Thyroid gland (tissue), 4 donors: ENCODE data around the gene SCAMP1. TPM values are rescaled to one million over a fixed set of nuclear protein-coding genes. Genes with fewer than 3 reads are reported as not detected.

ENCODE experiments used
- DNase-seq, 2 donors: peaks; one replicate each; pipeline ENCODE4 v3.0.0-alpha.2; 2019
- H3K27ac ChIP-seq, 3 donors: fragments of 200-600 bp; sonication (generic); 1 replicate in 2 of 3; 2 replicates in 1 of 3; pipeline ENCODE4 v1.5.1; 2016 to 2019; ENCODE audit warnings: mild to moderate bottlenecking in 1 of 3, moderate library complexity in 1 of 3
- H3K27me3 ChIP-seq: fragments of 200-600 bp; sonication (generic); one replicate; pipeline ENCODE4 v1.5.1; 2019
- H3K36me3 ChIP-seq, 2 donors: fragments of 200-600 bp; sonication (generic); one replicate each; pipeline ENCODE4 v1.5.1; 2016 to 2019
- H3K4me1 ChIP-seq, 2 donors: fragments of 200-600 bp; sonication (generic); one replicate each; pipeline ENCODE4 v1.5.1; 2017 to 2019
- H3K4me3 ChIP-seq, 3 donors: fragments of 200-600 bp; sonication (generic); replicated peaks in 1 of 3; 1 replicate in 2 of 3; 2 replicates in 1 of 3; pipeline ENCODE4 v1.5.1; 2016; ENCODE audit warnings: mild to moderate bottlenecking in 1 of 3
- H3K9me3 ChIP-seq: fragments of 200-600 bp; sonication (generic); one replicate; pipeline ENCODE4 v1.5.1; 2017
- POLR2A ChIP-seq, 2 donors: fragments of 450-650 bp; IDR thresholded peaks; one replicate each; pipeline ENCODE4 v1.6.1; 2017; ENCODE audit warnings: antibody characterized with exemption in 2 of 2, mild to moderate bottlenecking in 2 of 2, moderate library complexity in 1 of 2
- WGBS, 2 donors: methylation state at CpG; one replicate each; pipeline ENCODE4 v1.1.5; 2017; 5-methylcytosine and 5-hydroxymethylcytosine counted together
- intact Hi-C: fragments of 100-400 bp; cut with DNase I; formaldehyde crosslinking; loops from one replicate; pipeline ENCODE4 v1.15.1; 2023
- total RNA-seq, 4 donors: library from RNA; depleted of rRNA; stranded (reverse); fragments of >200 nt; gene quantifications; one replicate each; pipeline ENCODE4 v1.2.3, GENCODE V29; 2016
- TF ChIP-seq, protein P1 (sequence below), 6 experiments: fragments of 200-600 bp in 3 of 6; fragments of 450-650 bp in 3 of 6; sonication (generic) in 3 of 6; IDR thresholded peaks; one replicate each; pipeline ENCODE4 v1.5.1; 2016 to 2019; ENCODE audit warnings: antibody characterized with exemption in 6 of 6, mild to moderate bottlenecking in 2 of 6, inconsistent platforms in 1 of 6, moderate library complexity in 1 of 6

The SCAMP1 gene
- total RNA-seq, 4 donors from 2014 or later: 45.0 to 56.1 (median 49.9) TPM

DNA sequence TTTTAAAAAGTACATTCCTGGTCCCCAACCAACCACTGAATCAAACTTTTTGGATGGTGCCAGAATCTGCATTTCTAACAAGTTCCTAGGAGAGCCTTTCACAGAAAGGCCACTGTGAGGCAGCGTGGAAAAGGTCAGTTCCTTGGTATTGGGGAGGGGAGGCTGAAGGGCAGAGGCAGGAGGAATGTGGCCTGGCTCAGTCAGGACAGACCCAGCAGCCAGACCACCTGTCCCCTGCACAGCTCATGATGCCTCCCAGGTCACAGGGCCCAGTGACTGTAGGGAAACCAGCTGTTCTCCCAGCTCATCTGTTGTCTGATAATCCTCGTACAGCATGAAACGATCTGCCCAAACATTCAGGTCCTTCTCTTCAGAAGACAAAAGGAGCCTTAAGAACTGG, 155.3 kb downstream of the SCAMP1 start:
- H3K36me3 ChIP-seq: no peaks in the 10 kb centered on the region
- H3K27me3 ChIP-seq: no peaks in the 10 kb centered on the region
- no peak overlapping the region for H3K27ac ChIP-seq
- intact Hi-C loops: no loop called here
- DNase-seq: no peak
- 94 to 98% methylated on average over 3 of the region's 3 CpGs for WGBS, 2 donors
- TF ChIP-seq, protein P1, sequence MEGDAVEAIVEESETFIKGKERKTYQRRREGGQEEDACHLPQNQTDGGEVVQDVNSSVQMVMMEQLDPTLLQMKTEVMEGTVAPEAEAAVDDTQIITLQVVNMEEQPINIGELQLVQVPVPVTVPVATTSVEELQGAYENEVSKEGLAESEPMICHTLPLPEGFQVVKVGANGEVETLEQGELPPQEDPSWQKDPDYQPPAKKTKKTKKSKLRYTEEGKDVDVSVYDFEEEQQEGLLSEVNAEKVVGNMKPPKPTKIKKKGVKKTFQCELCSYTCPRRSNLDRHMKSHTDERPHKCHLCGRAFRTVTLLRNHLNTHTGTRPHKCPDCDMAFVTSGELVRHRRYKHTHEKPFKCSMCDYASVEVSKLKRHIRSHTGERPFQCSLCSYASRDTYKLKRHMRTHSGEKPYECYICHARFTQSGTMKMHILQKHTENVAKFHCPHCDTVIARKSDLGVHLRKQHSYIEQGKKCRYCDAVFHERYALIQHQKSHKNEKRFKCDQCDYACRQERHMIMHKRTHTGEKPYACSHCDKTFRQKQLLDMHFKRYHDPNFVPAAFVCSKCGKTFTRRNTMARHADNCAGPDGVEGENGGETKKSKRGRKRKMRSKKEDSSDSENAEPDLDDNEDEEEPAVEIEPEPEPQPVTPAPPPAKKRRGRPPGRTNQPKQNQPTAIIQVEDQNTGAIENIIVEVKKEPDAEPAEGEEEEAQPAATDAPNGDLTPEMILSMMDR (IDR thresholded peaks at IDR 0.05): no peak
- no peak for TF ChIP-seq POLR2A (IDR thresholded peaks at IDR 0.05)
- H3K9me3 ChIP-seq: no peaks in the 10 kb centered on the region
- H3K4me1 ChIP-seq: peaks cover 10 to 14% of the 10 kb centered on the region in 2 donors
- no peak overlapping the region for H3K4me3 ChIP-seq

DNA sequence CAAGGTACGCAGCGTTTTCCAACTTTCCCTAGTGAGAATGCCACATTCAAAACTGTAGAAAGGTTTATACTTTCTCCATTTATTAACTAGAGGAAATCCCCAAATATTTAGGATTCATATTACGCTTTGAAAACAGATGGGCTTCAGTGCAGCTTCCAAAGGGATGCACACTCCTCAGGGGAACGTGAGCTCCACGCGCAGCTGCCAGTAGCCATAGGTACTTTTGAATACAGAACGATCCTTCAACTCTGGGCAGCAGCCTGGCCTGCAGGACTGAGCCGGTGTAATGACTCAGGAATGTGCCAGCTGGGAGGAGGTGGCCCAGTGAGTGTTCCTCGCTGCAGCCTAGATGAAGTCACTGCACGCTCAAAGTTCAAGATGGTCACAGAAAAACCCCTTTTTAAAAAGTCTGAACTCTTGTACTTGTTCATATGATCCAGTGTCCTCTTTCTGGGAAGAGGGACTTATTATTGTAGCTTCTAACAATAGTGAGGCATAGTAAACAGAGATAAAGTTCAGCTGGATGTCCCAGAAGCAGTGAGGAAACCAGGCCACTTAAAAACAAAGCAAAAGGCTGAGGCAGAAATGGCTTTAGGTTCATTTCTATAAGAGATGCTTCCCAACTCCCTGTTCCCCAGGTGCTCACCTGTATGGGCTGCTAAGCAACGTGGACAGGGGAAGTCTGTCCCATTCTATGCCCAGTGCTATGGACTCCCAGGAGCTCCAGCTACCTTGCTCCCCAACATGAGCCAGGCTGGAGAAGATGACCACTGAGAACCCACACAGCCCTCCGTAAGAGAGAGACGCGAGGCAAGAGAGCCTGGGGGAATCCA, 158.2 kb downstream of the SCAMP1 start:
- intact Hi-C loops: no loop called here
- Histone ChIP-seq H3K36me3 (no peaks in the 10 kb centered on the region), H3K9me3 (no peaks in the 10 kb centered on the region), H3K4me3 (no peak overlapping the region), H3K27me3 (no peaks in the 10 kb centered on the region), H3K27ac (no peak overlapping the region), H3K4me1 (peaks cover 7 to 12% of the 10 kb centered on the region in 2 donors)
- TF ChIP-seq, protein P1 (IDR thresholded peaks at IDR 0.05): no peak
- TF ChIP-seq POLR2A (IDR thresholded peaks at IDR 0.05): no peak
- 63 to 66% methylated on average over 14 of the region's 14 CpGs for WGBS, 2 donors
- peak; percentile 73 to 82 for DNase-seq

DNA sequence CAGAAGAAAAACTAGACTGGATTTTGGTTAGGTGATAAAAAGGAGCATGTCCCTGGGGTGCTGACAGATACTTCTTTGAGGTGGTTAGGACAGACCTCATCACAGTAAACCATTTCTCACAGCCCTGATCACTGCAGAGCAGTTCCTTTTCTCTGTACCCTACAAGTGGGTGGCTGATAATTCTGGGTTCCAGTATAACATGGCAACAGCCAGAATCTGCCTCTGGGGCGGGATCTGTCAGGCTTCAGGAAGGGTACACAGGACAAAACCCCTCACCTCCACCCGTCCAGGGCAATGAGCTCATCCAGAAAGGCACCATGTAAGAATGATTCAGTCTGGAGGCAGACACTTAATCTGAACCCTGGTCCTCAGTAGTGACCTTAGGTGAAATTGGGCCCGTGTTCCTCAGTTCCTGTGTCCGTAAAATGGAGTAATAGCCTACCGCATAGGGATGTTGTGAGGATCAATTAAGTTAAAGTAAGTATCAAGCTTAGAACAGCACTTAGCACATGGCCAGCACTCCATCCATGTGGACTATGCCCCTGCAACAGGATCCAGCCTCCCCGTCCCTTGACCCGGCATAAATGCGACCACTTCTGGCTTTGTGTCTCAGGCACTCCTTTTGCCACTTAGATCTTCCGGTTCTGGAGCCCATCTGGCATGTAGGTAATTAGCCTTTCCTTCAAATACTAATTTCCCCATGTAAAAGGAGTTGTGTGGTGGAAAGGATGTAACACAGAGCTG, 159.0 kb downstream of the SCAMP1 start:
- H3K27me3 ChIP-seq: no peaks in the 10 kb centered on the region
- no peak overlapping the region for H3K27ac ChIP-seq
- no peak overlapping the region for H3K4me3 ChIP-seq
- 92 to 93% methylated on average over 8 to 9 of the region's 9 CpGs for WGBS, 2 donors
- no peak for TF ChIP-seq POLR2A (IDR thresholded peaks at IDR 0.05)
- TF ChIP-seq, protein P1 (IDR thresholded peaks at IDR 0.05): no peak
- no peak for DNase-seq
- intact Hi-C loops: no loop called here
- no peaks in the 10 kb centered on the region for H3K9me3 ChIP-seq
- H3K4me1 ChIP-seq: peaks cover 7 to 12% of the 10 kb centered on the region in 2 donors
- no peaks in the 10 kb centered on the region for H3K36me3 ChIP-seq

DNA sequence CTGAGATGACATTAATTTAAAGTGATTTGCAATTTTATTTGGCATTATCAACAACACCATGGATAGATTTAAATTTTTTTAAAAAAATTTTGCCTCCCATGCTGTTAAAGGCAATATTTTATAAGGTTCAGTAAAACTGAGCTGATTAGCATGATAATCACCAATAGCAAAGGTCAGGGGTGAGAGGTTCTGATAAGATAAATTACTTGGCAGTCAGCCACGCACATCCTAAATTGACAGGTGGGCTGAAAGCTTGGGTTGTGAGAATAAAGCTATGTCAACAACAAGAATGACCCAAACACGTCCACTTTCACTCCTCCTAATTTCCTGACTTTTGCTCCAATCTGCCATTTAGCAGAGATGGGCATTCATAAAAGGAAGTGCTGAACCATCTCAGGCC, 161.0 kb downstream of the SCAMP1 start:
- no peak for TF ChIP-seq POLR2A (IDR thresholded peaks at IDR 0.05)
- TF ChIP-seq, protein P1 (IDR thresholded peaks at IDR 0.05): no peak
- no peak overlapping the region for H3K27ac ChIP-seq
- no peaks in the 10 kb centered on the region for H3K36me3 ChIP-seq
- no peaks in the 10 kb centered on the region for H3K27me3 ChIP-seq
- WGBS, 2 donors: 87 to 89% methylated on average over 2 of the region's 2 CpGs
- DNase-seq: no peak
- H3K9me3 ChIP-seq: no peaks in the 10 kb centered on the region
- intact Hi-C loops: loop anchor here (10.0 kb wide), 1 partner anchor 157 kb away; the partner anchor contains the start of gene SCAMP1
- peaks cover 7 to 15% of the 10 kb centered on the region in 2 donors for H3K4me1 ChIP-seq
- no peak overlapping the region for H3K4me3 ChIP-seq
